HG03558 (cell line): ENCODE data around the gene SKA3.
"Not testable (repeated sequence)": the region's sequence is repeated elsewhere in the genome, so short reads cannot be mapped to it uniquely, and the experiment has no call there.

Experiments
- ATAC-seq: cut with Tn5 transposase; IDR thresholded peaks from one replicate; pipeline ENCODE4 v1.9.1; 2021; ENCODE audit warnings: moderate number of reproducible peaks; ENCODE audit not compliant: unreplicated experiment; ENCODE audit errors: extremely low read depth

Gene SKA3

GRCh38 chr13:21173767-21174166 lies 2.6 kb downstream of the SKA3 start:
- not testable (repeated sequence) for ATAC-seq

GRCh38 chr13:21171420-21171819 lies 4.9 kb downstream of the SKA3 start:
- no peak for ATAC-seq

GRCh38 chr13:21165606-21166005 lies 10.7 kb downstream of the SKA3 start:
- not testable (repeated sequence) for ATAC-seq

GRCh38 chr13:21164631-21165030 lies 11.7 kb downstream of the SKA3 start:
- no peak for ATAC-seq

- no peak for ATAC-seq
Measured at GRCh38 chr13:21152251-21152899, 24.0 kb downstream of the SKA3 start.

- no peak for ATAC-seq
Measured at GRCh38 chr13:21150013-21150412, 26.3 kb downstream of the SKA3 start.

GRCh38 chr13:21149568-21149967 lies 26.8 kb downstream of the SKA3 start:
- ATAC-seq: no peak

GRCh38 chr13:21148557-21149258 lies 27.6 kb downstream of the SKA3 start:
- ATAC-seq: no peak

GRCh38 chr13:21147827-21148226 lies 28.5 kb downstream of the SKA3 start:
- ATAC-seq: no peak

- no peak for ATAC-seq
Measured at GRCh38 chr13:21142766-21143165, 33.6 kb downstream of the SKA3 start.

GRCh38 chr13:21139374-21139773 lies 37.0 kb downstream of the SKA3 start:
- no peak for ATAC-seq

- ATAC-seq: no peak
Measured at GRCh38 chr13:21138561-21138960, 37.8 kb downstream of the SKA3 start.

- no peak for ATAC-seq
Measured at GRCh38 chr13:21137696-21138095, 38.7 kb downstream of the SKA3 start.

- ATAC-seq: not testable (repeated sequence)
Measured at GRCh38 chr13:21135833-21136232, 40.5 kb downstream of the SKA3 start.

- ATAC-seq: no peak
Measured at GRCh38 chr13:21134475-21134874, 41.9 kb downstream of the SKA3 start.

GRCh38 chr13:21133077-21133476 lies 43.3 kb downstream of the SKA3 start:
- ATAC-seq: no peak

GRCh38 chr13:21130116-21130515 lies 46.2 kb downstream of the SKA3 start:
- ATAC-seq: no peak

GRCh38 chr13:21124852-21125251 lies 51.5 kb downstream of the SKA3 start:
- ATAC-seq: no peak

- ATAC-seq: no peak
Measured at GRCh38 chr13:21123956-21124355, 52.4 kb downstream of the SKA3 start.

GRCh38 chr13:21121616-21122015 lies 54.7 kb downstream of the SKA3 start:
- ATAC-seq: no peak

- no peak for ATAC-seq
Measured at GRCh38 chr13:21120191-21120590, 56.2 kb downstream of the SKA3 start.

- no peak for ATAC-seq
Measured at GRCh38 chr13:21119526-21119925, 56.8 kb downstream of the SKA3 start.
